HFF-Myc (cell line): ENCODE data around the gene PARVB.

ENCODE experiments used
- DNase-seq: peaks from one replicate; pipeline ENCODE4 v3.0.0-alpha.2; 2011; ENCODE audit warnings: low read depth; ENCODE audit errors: extremely low read depth
- H3K4me3 ChIP-seq: replicated peaks from 2 replicates; pipeline ENCODE4 v1.5.1; 2011; ENCODE audit warnings: low read depth, mild to moderate bottlenecking, control low read depth, low read length
- TF ChIP-seq, protein P1 (sequence below): IDR thresholded peaks from 2 replicates; pipeline ENCODE4 v1.5.1; 2012; ENCODE audit warnings: mild to moderate bottlenecking, low read depth, low read length, control low read depth; ENCODE audit errors: missing control alignments

Gene PARVB

DNA sequence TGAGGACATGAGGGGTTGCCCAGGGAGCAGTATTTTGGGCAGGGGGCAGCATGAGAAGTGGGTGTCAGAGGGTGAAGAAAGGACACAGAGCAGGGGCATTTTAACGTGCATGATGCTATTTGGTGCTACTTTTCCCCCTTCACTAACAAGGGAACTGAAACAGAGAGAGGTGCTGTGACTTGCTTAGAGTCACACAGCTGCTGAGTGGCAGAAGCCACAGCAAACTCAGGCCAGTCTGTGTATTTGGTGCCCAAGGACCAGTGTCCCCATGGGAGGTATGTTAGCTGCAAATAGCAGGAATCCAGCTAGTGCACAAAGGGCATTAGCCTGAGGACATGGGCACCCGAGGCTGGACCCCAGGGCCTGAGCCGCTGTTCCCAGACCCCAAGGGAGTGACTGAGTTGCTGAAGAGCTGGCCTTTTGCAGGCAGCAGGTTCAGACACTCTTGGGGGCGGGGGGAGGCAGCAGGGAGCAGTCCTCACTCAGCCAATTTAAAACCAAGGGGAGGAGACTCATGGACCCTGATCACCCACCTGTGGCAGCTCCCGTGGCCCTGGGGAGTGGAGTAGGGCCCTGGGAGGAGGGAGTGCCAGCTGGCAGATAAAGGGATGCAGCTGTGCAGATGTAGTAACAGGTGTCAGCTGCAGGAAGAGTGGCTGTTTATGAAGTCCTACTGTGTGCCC is 171.2 kb downstream of the PARVB start:
- no peak overlapping the region for H3K4me3 ChIP-seq
- DNase-seq, result no peak
- TF ChIP-seq, protein P1, sequence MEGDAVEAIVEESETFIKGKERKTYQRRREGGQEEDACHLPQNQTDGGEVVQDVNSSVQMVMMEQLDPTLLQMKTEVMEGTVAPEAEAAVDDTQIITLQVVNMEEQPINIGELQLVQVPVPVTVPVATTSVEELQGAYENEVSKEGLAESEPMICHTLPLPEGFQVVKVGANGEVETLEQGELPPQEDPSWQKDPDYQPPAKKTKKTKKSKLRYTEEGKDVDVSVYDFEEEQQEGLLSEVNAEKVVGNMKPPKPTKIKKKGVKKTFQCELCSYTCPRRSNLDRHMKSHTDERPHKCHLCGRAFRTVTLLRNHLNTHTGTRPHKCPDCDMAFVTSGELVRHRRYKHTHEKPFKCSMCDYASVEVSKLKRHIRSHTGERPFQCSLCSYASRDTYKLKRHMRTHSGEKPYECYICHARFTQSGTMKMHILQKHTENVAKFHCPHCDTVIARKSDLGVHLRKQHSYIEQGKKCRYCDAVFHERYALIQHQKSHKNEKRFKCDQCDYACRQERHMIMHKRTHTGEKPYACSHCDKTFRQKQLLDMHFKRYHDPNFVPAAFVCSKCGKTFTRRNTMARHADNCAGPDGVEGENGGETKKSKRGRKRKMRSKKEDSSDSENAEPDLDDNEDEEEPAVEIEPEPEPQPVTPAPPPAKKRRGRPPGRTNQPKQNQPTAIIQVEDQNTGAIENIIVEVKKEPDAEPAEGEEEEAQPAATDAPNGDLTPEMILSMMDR, result no peak

DNA sequence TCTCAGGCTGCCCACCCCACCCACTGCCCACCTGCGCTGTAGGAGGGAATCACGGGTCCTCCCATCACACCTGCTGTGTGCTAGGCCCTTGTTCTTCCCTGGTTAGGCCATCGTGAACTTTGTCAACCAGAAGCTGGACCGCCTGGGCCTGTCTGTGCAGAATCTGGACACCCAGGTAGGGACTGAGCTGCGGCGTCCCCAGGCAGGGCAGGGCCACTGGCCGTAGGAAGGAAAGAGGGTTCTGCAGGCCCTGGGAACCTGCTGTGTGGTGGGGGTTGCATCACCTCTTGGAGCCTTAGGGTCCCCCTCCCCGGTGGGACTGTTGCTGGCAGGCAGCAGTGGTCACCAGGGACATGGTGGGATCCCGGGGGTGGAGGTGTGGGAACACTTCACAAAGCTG is 172.1 kb downstream of the PARVB start:
- no peak overlapping the region for H3K4me3 ChIP-seq
- TF ChIP-seq, protein P1, result no peak

DNA sequence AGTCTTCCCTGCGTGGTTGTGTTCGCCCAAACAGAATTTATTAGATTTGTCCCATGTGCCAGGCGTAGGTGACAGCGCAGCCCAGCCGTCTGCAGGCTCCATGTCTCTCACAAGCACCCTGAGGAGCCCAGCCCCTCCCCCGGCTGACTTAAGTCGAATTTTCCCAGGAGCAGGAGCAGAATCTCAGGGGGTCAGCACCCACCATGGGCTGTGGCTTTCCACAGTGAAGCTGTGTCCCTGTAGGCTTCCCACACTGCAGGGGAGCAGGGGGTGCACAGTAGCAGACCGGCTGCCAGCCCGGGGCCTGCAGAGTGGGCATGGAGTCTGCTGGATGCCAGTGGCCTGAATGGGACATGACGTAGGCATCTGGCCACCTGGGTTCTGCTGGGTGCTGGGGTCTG is 172.6 kb downstream of the PARVB start:
- no peak for DNase-seq
- TF ChIP-seq, protein P1, result no peak
- H3K4me3 ChIP-seq, result no peak overlapping the region

More for the DNA sequence above, 172.1 kb downstream of the PARVB start:
- DNase-seq, result no peak

DNA sequence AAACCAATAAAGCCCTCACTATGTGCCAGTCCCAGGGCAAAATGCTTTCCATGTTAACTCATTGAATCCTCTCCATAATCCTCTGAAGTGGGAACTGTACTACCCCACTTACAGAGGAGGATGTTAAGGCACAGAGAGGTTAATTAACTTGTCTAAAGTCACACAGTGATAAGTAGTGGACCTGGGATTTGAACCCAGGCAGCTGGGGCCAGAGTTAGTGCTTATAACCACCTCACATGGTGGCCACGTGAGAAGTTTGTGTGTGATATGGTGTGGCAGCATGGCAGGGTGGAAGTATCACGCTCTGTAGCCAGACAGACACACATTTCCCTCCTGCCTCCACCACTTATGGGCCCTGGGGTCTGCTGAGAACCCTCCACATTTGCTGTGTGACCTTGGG is 173.2 kb downstream of the PARVB start:
- H3K4me3 ChIP-seq, result no peak overlapping the region
- TF ChIP-seq, protein P1, result no peak
- no peak for DNase-seq

DNA sequence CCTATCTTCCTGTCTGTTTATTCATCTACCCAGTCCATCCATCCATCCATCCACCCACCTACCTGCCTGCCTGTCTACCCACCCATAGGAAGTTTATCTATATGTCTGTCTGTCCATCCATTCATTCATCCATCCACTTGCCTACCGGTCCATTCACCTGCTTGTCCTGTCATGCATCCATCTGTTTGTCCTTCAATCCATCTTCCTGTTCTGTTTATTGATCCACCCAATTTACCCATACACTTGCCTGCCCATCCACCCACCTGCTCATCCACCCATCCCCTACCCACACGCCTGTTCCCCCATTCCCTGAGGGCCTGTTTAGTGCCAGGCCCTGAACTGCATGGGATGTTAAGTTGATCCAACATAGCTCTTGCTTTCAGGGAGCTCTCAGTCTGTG is 175.1 kb downstream of the PARVB start:
- TF ChIP-seq, protein P1, result no peak
- DNase-seq, result no peak
- H3K4me3 ChIP-seq, result no peak overlapping the region

DNA sequence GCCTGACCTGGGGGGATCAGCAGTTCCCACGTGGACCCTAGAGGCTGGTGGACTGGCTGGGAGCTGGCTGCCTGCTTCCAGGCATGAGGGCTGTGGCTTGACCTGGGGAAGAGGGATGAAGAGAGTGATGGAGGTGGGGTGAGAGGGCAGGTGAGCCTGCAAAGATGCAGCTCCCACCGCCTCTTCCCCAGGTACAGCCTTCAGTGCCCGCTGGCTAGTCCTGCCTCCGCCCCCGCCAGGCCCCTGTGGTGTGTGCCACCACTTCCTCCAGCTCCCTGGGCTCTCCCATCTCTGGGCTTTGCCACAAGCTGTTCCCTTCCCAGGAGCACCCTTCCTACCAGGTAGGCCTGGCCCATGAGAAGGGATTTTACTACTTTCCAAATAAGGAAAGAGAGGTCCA is 175.8 kb downstream of the PARVB start:
- TF ChIP-seq, protein P1, result no peak
- H3K4me3 ChIP-seq, result no peak overlapping the region
- DNase-seq, result no peak

DNA sequence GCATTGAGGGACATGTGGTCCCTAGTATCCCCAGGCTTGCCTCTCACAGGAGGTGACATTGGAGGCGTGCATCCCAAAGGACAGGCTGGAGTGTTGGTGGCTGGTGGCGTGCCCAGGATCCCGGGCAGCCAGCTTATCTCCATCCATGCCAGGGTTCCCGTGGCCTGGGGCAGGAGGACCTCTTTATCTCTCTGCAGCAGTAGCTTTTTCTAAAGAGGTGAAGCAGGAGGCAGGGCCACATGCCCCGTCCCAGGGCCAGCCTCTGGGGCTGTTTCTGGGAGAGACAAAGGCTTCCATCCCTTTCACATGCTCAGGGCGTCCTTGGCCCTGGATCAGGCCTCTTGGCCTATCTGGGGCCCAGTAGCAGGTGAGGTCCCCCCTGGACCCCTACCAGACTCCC is 176.3 kb downstream of the PARVB start:
- TF ChIP-seq, protein P1, result no peak
- H3K4me3 ChIP-seq, result no peak overlapping the region
- no peak for DNase-seq
